GM21526 (cell line): ENCODE data around the gene CDIP1.

ENCODE experiments used
- ATAC-seq: cut with Tn5 transposase; IDR thresholded peaks from one replicate; pipeline ENCODE4 v1.9.1; 2021; ENCODE audit warnings: moderate library complexity; ENCODE audit not compliant: unreplicated experiment, low FRiP score

CDIP1 gene

DNA sequence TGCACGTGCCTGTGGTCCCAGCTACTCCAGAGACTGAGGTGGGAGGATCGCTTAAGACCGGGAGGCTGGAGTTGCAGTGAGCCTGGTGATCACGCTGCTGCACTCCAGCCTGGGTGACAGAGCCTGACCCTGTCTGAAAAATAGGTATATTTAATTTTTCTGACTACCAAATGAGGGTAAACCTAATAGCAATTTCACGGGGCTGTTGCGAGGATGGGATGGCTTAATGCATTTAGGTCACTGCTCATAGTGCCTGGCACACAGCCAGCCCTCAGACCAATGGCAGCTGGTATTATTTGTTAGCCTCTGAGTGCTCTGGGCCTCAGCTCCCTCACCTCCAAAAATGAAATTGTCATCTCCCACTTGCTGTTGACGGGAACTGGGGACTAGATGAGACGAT is 5.9 kb upstream of the CDIP1 start:
- ATAC-seq, result no peak

DNA sequence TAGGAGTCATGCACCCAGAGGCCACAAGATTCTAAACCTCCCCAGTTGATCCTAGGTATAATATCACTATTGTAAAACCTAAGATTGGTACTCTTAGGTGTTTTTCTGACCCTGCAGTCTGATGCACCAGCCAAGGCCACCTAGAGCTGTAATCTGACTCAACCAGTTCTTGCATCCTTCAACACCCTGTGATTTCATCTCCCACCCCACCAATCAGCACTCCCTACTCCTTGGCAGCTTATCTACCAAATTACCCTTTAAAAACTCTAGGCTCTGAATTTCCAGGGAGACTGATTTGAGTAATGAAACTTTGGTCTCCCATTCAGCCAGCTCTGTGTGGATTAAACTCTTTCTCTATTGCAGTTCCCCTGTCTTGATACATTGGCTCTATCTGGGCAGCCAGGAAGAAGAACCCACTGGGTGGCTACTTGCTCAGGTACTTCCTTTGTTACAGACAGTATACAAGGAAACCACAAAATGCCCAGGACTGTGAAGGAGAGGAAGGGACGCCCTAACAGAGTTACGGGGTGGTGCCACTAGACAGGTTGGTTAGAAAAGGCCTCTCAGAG is 1.2 kb upstream of the CDIP1 start:
- ATAC-seq, result no peak

DNA sequence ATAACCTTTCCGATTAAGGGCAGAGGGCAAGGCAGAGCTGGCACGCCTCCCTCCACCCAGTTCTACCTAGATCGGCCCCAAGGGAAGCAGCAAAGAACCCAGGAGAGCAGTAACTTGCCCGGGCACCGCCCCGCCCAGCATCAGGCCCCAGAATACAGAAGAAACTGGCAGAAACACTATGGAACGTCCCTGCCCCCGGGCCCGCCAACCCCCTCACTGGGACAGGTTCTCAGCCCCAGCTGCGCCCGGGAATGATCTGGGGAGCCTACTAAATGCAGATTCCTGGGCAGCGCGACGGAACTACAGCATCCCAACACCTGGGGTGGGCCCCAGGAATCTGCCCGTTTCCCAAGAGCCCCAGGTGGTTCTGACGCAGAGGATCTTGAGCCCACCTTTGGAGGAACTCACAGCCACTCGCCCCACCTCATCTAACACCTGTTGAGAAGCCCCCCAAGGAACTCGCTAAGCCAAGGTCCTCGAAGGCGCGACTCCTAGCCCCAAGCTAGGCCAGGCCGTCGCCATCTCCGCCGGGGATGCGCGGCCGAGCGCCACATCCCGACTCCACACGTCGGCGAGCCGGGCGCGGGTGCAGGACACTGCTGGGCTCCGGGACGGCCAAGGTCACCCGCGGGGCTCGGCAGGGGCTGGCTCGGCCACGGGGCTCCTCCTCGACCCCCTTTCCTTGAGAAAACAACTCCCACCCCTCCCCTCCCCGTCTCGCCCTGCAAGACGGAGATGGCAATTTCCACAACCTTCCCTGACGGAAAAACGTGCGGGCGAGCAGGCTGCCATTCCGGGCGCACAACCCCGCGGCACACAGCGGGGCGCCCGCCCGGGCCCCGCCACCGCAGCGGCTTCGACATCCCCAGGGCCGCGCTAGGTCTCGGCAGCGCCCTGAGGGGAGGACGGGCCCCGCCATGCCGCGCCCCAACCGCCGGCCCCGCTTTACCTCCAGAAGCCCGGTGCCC is 913 bp downstream of the CDIP1 start:
- ATAC-seq, result no peak

DNA sequence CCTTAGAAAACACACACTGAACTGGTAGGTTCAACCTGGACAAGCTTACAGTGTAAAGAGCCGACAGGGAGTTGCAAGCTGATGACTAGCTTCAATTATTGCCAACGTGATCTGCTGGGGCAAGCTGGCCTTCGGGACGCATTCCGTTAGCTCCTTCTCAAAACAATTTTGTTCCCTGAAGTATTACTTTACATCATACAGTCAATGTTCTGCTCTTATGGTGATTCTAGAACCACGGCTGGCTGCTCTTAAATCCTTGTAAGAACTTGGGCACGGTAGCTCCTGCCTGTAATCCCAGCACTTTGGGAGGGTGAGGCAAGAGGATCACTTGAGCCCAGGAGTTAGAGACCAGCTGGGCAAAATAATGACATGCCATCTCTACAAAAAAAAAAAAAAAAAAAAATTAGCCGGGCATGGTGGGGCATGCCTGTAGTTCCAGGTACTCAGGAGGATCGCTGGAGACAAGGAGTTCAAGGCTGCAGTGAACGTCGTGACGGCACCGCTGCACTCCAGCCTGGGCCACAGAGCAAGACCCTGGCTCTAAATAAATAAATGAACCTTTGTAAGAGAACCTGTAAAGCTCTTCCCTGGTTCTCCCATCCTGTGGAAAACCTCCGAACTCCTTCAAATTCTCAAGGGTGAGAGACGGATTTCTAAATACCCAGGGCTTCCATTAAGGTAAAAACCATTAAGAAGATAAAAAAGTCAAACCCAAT is 2.0 kb downstream of the CDIP1 start:
- no peak for ATAC-seq

DNA sequence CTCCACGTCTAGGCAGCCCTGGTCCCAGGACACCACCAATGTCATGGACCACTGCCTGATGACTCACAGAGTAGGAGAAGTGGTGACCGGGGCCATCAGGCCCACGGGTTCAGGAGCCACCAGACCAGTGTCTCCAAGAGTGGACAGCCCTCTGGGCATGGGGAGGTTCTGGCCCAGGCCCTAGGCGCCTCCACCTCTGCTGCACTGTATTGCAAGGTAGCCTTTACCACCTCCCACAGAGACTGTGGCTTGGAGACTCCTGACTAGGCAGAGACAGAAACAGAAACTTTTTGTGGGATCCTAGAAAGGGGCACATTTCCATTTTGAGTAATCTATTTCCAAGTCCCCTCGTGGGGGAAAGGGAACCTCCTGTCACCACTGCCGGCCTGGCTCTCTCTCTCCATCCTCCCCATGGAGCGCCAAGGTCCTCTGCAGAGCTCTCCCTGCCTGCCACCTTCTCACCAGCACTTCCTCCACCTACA is 2.9 kb downstream of the CDIP1 start:
- no peak for ATAC-seq

DNA sequence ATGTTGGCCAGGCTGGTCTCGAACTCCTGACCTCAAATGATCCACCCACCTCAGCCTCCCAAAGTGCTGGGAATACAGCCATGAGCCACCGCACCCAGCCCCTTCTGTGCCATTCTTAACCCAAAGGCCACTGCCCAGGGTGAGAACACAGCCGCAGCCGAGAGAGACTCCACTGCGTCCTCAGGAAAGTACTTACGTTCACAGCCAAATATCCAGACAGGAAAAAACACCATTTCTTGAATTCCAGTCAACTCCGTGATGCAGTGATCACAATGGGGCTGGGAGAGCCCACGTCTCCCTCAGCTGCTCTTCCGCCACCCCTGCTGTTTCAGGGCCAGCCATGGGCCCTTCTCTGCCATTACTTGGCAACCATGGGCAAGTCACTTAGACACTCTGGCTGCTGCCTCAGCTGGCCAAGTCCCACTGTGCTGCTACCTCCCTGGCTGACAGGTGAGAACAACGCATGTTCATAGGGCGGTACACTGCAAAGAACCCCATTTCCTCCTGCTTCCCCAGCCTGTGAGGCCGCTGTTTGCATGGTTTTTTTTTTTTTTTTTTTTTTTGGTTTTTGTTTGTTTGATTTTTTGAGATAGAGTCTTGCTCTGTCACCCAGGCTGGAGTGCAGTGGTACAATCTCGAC is 4.3 kb downstream of the CDIP1 start:
- no peak for ATAC-seq

DNA sequence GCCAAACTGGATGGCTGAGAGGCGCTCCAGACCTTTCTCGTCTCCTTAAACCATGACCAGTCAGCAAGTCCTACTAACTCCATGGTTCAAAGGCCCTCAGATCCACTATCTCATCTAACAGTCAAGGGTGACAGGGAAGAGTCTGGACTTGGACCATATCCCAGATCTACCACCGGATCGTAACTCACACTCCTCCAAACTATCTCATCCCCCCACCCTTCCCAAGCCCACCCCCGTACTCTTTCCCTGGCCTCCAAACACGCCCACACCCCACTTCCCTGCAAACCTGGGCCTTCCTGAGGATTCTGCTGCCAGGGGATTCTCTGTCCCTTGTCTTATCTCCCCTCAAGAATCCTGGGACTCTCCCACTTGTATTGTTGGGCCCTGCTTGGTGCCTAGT is 5.1 kb downstream of the CDIP1 start:
- no peak for ATAC-seq

DNA sequence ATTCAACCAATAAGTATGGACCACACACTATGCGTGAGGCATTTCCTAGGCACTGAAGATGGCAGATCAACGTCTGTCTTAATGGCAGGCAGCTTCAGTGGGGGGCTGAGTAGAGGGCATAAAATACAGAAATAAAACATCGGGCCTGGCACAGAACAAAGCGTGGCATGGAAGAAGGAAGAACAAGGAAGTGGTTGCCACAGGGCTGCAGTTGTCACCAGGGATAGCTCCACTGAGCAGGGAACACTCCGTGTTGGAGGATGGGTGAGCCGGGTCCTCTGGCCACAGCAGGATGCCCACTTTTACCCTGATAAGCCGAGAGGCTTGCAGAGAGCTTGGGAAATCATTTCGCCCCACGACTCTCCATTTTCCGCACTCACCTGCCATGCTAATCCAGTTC is 6.3 kb downstream of the CDIP1 start:
- no peak for ATAC-seq

DNA sequence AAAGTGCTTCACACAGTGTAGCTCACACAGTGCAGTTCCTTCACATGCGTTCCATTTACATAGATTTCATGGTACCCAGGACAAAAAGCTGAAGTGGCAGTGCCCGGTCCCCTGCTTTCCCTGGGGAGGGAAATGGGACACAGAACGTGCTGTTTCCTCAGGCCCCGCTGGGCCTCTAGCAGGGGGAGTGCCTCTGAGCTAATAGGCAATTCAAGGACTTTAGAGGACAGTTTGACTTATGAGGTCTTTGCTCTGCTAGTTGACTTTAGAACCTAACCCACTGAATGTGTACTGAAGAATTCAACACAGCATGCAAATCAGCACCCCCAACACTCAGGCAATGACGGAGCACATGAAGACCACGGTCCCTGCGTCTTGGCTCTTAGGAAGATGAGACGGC is 6.8 kb downstream of the CDIP1 start:
- ATAC-seq, result no peak

DNA sequence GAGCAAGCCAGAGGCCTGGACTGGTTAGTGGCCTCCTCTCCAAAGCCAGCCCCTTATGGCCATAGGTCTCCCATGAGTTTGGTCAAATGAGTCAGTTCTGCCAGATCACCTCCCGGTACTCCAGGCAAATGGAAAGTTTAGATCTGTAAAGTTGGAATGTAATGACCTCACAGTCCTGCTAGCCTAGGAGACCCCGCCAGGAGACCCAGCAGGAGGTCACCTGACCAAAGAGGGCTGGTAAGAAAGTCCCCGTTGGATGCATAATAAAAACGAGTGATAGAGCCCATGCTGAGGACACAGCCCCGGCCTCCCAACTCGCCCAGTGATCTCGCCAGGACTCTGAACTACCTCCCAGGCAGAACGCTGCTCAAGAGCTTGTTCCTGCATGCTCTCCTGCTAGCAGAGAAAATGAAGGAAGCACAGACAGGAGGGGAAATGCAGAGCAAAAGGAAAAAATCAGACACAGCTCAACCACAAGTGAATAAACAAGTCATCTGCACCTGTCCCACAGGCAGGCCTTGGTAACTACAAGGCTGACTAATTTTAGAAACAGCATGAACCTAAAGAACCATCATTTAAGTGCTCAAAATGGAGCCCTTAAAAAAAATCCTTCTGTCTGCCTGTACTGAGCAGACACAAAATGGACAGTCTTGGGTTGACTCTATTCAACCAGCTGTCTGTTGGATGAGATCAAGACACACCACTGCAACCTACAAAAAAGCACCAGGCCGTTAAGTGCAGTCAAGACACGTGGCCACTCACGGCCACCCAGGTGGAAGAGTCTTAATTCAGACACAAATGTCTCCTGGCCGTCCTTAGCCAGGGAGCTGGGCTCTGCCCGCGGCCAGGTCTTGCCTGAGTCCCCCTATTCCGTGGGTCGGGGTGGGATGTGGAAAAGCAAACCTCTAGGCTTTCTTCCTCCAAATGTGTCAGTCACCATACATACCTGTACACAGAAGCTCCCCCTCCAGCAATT is 9.2 kb downstream of the CDIP1 start:
- no peak for ATAC-seq

DNA sequence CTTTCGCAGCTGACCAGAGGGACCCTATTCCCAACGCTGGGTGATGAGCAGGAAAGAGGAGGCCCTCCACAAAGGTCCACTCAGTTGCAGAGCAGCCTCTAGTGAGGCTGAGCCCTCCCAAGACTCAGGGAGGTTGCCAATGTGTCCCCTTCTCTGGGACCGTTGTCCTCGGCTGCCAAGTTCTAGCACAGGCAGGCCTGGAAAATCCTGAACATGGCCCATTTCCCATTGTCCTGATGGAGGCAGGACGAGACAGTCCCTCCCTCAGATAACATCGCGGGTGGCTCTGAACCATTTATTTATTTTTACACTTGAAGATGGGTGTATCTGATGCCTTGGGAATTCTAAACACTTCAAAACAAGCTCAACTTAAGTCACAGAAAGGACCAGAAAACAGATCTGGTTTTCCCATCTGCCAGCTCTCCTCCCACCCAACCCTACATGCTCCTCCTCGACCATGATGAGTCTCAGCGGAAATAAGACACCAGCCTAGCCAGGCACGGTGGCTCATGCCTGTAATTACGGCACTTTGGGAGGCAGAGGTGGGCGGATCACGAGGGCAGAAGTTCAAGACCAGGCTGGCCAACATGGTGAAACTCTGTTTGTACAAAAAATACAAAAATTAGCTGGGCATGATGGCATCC is 12.8 kb downstream of the CDIP1 start:
- no peak for ATAC-seq

DNA sequence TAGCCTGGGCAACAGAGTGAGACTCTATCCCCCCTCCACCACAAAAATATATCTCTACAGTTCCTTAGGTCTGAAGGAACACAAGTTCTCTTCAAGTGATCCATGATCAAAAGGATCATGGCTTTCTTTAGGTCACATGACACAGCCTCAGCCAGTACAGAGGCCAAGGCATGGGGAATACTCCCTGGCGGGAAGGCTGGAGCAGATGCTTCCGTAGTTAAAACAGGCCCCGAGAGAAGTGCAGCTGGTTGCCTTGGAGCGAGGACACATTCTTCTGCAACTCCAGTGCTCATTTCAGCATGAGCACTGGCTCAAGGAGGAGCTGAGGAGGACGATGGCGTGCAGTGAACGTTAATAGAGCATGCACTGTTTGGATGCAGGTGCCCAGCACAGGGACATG is 13.5 kb downstream of the CDIP1 start:
- ATAC-seq, result no peak

DNA sequence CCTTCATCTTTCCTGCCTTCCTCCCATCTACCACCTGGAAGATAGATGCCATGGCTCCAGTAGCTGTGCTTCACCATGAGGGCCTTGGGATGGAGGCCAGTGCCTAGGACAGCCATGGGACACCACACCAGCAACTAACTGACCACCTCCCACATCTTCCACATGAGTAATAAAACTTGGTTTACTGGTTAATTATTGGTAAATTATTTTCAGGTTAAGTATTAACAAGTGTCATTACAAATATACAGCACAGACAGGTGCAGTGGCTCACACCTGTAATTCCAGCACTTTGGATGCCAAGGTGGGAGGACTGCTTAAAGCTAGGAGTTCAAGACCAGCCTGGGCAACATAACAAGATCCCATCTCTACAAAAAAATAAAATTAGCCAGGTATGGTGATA is 14.0 kb downstream of the CDIP1 start:
- ATAC-seq, result no peak

DNA sequence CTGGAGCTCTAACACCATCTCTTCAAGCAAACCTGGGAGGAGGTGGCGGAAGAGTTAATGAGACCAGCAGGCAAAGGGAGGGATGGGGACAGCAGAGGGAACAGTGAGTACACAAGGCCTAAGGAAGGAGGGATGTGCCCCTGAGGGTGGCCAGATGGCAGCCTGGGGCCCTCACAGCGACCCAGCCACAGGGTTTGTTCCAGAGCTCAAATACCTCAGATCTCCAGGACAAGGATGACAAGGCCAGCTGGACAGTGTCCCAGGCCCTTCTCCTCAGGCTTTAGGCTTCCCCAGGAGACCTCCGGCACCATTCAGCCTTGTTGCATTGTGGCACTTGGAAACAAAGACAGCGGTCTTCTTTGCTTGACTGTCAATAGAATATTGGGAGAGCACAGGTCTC is 14.9 kb downstream of the CDIP1 start:
- ATAC-seq, result no peak

DNA sequence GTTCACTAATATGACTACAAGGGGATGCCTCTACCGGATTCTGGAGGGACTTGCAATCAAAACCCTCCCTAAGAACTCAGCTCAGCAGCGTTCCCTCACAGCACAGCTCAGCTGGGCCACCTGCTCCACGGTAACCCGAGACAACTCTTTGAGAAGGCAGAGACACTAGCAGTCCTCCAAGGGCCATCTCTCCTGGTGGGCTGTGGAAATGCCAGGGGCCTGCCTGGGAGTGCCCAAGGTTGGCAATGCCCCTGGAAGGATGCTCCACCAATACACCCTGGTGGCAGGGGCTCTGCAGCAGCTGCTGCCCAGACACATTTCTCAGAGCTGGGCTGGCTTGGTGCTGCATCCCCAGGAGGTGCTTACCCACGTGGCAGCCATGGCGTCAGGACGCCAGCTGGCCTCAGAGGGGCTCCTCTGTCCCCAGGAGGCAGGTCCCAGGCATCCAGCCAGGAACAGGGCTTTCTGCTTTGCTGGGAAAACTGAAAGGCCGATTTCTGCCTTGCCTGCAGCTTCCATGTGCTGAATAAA is 16.5 kb downstream of the CDIP1 start:
- no peak for ATAC-seq

DNA sequence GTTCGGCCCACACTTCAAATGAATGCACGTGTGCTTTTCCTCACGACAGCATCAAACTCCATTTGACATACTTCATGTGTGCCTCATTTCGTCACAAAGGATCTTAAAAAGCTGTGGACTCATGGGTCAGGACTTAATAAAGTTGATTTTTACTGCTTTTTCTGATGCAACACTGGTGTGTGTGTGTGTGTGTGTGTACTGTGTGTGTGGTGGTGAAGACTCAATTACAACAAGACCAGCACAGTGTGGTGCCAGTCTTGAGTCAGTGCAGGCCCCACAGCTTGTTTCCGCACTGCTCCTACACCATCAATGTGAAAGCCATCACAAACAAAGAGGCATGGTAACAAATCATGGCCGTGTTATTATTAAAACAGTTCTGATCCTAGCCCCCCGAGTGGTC is 17.7 kb downstream of the CDIP1 start:
- ATAC-seq, result no peak

DNA sequence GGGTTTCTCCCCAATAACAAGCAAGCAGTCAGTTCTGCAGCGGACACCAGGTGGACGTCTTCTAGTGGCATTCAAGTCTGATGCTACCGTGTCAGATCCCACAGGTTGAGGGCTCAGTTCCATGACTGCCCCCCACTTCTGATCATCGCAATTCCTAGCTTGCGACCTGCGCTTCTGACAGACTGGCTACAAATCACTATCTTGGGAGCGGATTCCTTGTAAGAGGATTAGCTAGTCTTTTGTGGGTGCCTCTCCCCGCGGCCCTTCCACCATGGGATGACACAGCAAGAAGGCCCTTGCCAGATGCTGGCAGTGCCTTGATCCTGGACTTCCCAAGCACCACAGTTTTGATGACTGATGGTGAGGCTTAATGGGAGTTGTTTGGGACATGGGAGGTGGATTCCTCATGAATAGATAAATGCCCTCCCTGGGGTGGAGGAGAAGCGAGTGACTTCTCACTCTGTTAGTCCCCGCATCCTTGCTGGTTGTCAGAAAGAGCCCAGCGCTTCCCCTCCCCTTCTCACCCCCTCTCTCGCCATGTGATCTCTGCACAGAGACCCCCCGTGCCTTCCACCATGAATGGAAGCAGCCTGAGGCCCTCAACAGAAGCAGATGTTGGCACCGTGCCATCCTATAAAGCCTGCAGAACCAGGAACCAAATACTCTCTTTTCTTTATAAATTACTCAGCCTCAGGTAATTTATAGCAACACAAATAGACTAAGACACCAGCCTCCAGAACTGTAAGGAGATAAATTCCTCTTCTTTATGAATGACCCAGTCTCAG is 19.1 kb downstream of the CDIP1 start:
- ATAC-seq, result no peak
